HepG2 (cell line): Measurements from ENCODE around the gene HIF1AN. TPM values are rescaled to one million over a fixed set of nuclear protein-coding genes. Genes with fewer than 3 reads are reported as not detected.

Experiments
- CCAR2 ChIP-seq: fragments of 200-400 bp; formaldehyde crosslinking; optimal IDR thresholded peaks from 2 replicates; pipeline ENCODE3; 2018; ENCODE audit warnings: low read depth, mild to moderate bottlenecking, low read length, moderate library complexity
- CERS6 ChIP-seq: sonication (generic); formaldehyde crosslinking; IDR thresholded peaks from 2 replicates; pipeline ENCODE4 v1.5.0; 2020; ENCODE audit warnings: missing genetic modification reagents
- ESRRA ChIP-seq: sonication (generic); formaldehyde crosslinking; IDR thresholded peaks from 2 replicates; pipeline ENCODE4 v1.5.1; 2020; ENCODE audit warnings: mild to moderate bottlenecking, low read depth, missing genetic modification reagents
- HNRNPLL ChIP-seq: fragments of 200-400 bp; formaldehyde crosslinking; IDR thresholded peaks from 2 replicates; pipeline ENCODE4 v1.6.1; 2017; ENCODE audit warnings: mild to moderate bottlenecking, low read depth, low read length; ENCODE audit not compliant: poor library complexity, severe bottlenecking
- JUNB ChIP-seq: sonication (generic); formaldehyde crosslinking; IDR thresholded peaks from 2 replicates; pipeline ENCODE4 v1.8.0; 2022; ENCODE audit warnings: missing genetic modification reagents, mild to moderate bottlenecking, borderline replicate concordance
- KDM5B ChIP-seq: sonication (generic); formaldehyde crosslinking; IDR thresholded peaks from 2 replicates; pipeline ENCODE4 v1.4.0; 2020; ENCODE audit warnings: missing genetic modification reagents, mild to moderate bottlenecking, borderline replicate concordance
- MEIS2 ChIP-seq: sonication (generic); formaldehyde crosslinking; IDR thresholded peaks from 2 replicates; pipeline ENCODE4 v1.9.0; 2021; ENCODE audit warnings: mild to moderate bottlenecking, missing genetic modification reagents
- PAXIP1 ChIP-seq: sonication (generic); formaldehyde crosslinking; conservative IDR thresholded peaks from 2 replicates; pipeline ENCODE4 v1.4.0; 2020; ENCODE audit warnings: mild to moderate bottlenecking, missing genetic modification reagents, moderate library complexity
- REST ChIP-seq, 2 experiments: IDR thresholded peaks; 2 replicates each; pipeline ENCODE4 v1.6.1; 2011 to 2012; ENCODE audit warnings: low read length in 2 of 2, borderline replicate concordance in 1 of 2, low read depth in 1 of 2, mild to moderate bottlenecking in 1 of 2, moderate library complexity in 1 of 2
- THRA ChIP-seq: sonication (generic); formaldehyde crosslinking; IDR thresholded peaks from 2 replicates; pipeline ENCODE4 v1.4.0; 2020; ENCODE audit warnings: missing genetic modification reagents, borderline replicate concordance
- ZBTB37 ChIP-seq: sonication (generic); formaldehyde crosslinking; IDR thresholded peaks from 2 replicates; pipeline ENCODE4 v1.4.0; 2020; ENCODE audit warnings: mild to moderate bottlenecking, missing genetic modification reagents
- ZNF224 ChIP-seq: sonication (generic); formaldehyde crosslinking; IDR thresholded peaks from 2 replicates; pipeline ENCODE4 v1.5.0; 2020; ENCODE audit warnings: mild to moderate bottlenecking, missing genetic modification reagents
- ZNF362 ChIP-seq: sonication (generic); formaldehyde crosslinking; IDR thresholded peaks from 2 replicates; pipeline ENCODE4 v1.4.0; 2020; ENCODE audit warnings: missing genetic modification reagents, mild to moderate bottlenecking, borderline replicate concordance
- ZSCAN20 ChIP-seq: sonication (generic); formaldehyde crosslinking; IDR thresholded peaks from 2 replicates; pipeline ENCODE4 v1.4.0; 2020; ENCODE audit warnings: missing genetic modification reagents, mild to moderate bottlenecking, borderline replicate concordance
- polyA plus RNA-seq, 8 experiments: library from polyadenylated mRNA; depleted of rRNA in 3 of 8; stranded (reverse) in 7 of 8; unstranded in 1 of 8; fragments of >200 nt; fragmentation: Illumina TruSeq in 4 of 8; extraction: Trizol in 4 of 8; gene quantifications; 2 replicates each; pipeline versions ENCODE4 v1.2.1 to v1.2.3, GENCODE V29; 2011 to 2016; ENCODE audit warnings: low read depth in 4 of 8, missing spikeins in 1 of 8, mixed read lengths in 1 of 8; ENCODE audit not compliant: insufficient read depth in 1 of 8
- total RNA-seq, 5 experiments: library from RNA; depleted of rRNA; stranded (reverse); fragments of >200 nt; fragmentation: Illumina TruSeq; extraction: Trizol; gene quantifications; 2 replicates each; pipeline ENCODE4 v1.2.3, GENCODE V29; 2016; ENCODE audit warnings: low read depth in 1 of 5

HIF1AN gene
- total and polyA plus RNA-seq, 2 of the 13 experiments (the other 11 are each of a cell fraction or from before 2014, with no cell fraction given) = 8.6 to 10.7 TPM

DNA sequence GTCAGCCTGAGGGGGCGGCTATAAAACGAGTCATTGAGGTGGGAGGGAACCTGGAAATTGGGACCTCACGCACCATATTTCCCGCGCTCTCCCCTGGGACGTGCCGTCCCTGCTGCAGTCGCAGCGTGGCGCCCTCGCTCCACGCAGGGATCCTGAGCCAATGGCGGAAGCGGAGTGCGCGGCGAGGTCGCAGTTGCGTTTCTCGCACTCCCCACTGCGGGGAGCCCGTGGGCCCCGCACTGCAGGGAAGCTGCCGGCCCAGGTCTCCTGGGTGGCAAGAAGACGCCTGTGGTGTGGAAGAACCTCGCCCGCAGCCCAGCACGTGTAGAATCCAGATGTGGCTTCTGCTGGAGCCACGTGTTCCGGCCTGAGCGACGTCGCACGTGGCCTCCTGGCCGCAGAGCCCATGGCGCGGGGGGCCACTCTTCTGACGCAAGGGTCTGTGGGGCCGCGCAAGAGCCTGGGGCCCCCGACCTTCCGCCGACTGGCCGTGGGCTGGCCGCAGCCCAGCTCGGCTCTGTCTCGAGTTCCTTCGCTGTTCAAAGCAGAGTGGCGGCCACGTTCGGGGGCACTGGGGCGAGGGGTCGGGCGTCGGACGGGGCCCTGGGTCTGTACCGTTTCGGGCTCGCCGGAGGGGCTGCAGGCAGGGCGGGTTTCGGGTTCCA, 26.4 kb downstream of the HIF1AN start (continued):
- TF ChIP-seq JUNB (CRISPR knock-in tag) = no peak
- TF ChIP-seq KDM5B (CRISPR knock-in tag) = peak; percentile 60; the same call in 1 of the 2 replicates
- TF ChIP-seq CERS6 (CRISPR knock-in tag) = no peak
- TF ChIP-seq CCAR2 = no peak
- TF ChIP-seq REST (IDR thresholded peaks at IDR 0.05; ENCODE audit: borderline replicate concordance in 1 of 2, low read depth in 1 of 2, low read length in 2 of 2) = no peak
- TF ChIP-seq ESRRA (CRISPR knock-in tag) = no peak
- TF ChIP-seq ZSCAN20 = no peak
- TF ChIP-seq MEIS2 = no peak
- no peak for TF ChIP-seq ZNF224 (CRISPR knock-in tag)
- peak; percentile 81 for TF ChIP-seq HNRNPLL
- TF ChIP-seq ZNF362 = no peak
- no peak for TF ChIP-seq ZBTB37 (CRISPR knock-in tag)
- TF ChIP-seq THRA (CRISPR knock-in tag) = no peak
- TF ChIP-seq PAXIP1 = no peak
